GM18873 (cell line): ENCODE results near the gene HOXC11.

ENCODE experiments used
- ATAC-seq: cut with Tn5 transposase; IDR thresholded peaks from one replicate; pipeline ENCODE4 v1.9.1; 2021; ENCODE audit warnings: mild to moderate bottlenecking, moderate library complexity, moderate number of reproducible peaks; ENCODE audit not compliant: unreplicated experiment, low FRiP score

Gene HOXC11

DNA sequence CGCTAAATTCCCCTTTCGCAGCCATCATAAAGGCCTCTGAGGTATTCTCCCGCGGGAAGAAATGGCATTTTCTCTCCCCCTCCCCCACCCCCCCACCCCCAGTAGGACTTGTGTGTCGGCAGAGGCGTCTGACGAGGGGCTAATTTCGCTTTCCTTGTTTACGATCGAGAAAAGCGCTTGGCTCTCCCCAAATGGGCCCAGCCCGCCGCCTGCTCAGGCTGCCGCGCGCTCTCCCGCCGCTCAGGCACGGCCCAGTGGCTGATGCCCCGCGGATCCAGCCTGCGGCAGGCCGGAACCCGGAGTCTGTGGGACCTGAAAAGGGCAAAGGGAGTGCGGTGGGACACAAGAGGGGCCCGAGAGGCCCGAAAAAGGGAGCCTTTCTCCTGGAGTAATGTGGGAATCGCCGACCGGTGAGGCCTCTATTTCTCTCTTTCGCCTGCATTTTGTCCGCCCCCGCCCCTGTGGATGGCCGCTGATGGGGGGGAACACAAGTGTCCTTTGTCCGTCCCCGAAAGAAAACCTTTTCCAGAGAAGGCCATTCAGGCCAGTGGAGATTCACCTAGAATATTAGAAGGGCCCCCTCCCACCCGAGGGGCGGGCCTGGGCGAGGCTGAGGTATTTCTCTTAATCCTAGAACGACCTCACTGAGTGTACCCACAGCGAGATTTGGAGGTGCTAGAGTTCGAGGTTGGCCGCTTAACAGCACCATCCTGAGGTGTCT is 46.3 kb downstream of the HOXC11 start:
- no peak for ATAC-seq

GRCh38 chr12:54019924-54020590 is 47.1 kb downstream of the HOXC11 start:
- no peak for ATAC-seq

DNA sequence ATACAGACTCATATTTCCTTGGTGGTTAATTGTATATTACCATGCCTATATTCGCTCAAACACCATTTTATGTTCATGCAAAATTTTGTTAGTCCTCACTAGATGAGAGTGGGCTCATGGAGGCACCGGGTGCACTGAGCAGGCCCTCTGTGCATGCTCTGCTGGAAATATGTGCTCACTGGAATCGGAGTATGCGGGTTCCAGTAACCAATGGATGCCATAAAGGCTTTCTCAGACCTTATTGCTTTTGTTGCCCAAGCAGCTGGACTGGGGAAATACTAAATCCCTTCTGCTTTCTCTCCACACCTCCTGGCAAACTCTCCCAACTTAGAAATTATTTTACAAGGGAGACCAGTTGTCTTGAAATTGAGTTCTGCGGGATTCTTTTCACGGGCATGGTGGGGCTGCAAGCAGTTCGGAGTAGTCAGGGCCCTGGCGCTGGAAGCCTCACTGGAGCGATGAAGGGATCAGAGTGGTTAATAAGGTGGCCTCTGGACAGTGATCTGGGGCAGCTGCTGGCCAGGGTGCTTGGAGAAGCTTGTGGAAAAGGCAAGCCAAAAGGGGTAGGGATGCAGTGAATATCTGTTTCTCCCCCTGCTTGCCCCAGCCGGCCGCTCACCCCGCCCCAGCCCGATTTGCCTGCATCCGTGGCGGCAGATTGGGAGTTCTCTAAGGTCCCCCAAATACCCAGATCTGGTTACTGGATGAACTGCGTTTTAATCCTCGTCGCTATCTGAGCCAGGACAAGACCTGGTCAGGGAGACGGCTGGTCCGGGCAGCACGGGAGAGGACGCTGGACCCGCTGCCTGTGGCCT is 47.9 kb downstream of the HOXC11 start:
- ATAC-seq, result no peak

- no peak for ATAC-seq
Measured at GRCh38 chr12:54021432-54022013, 48.6 kb downstream of the HOXC11 start.

DNA sequence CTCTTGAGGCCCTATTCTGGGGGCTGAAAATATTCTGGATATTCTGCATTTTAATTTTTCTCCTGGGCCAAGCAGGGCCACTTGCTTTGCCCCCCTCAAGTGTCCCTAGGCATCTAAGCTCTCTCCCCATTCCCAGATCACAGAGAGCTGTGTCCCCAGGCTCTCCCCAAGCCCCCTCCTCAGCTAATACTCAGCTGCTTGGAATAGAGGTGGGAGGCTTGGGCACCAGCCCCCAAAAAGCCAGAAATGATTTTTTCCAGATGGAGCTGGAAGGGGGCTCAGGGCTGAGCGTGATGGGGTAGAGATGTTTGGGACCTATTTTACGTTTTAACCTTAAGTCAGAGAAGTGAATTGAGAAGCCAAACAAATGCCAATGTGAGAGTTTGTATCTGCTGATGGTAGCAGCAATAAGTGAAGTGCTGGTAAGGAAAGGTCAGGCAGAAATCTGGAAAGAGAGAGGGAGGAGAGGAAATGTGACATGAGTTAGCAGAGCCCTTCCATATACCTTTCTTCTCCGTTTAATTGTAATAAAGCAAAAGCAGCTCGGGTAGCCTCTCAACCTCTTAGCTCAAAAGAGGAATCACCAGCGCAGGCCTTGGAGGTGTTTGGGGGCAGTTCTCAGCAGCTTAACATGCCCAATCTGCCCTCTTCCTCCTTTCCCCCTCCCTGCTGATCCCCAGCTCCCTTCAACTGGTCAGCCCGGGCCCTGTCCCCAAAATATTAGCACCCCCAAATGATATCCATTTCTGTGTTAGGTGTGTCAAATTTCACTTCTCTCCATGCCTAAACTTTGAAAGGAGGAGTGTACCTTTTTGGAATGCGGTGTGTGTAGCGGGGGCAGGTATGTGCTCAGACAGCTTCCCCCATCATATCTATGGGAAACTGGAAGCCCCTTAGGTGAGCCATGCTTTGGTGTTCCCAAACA is 50.3 kb downstream of the HOXC11 start:
- ATAC-seq, result no peak

GRCh38 chr12:54024127-54024526 is 51.2 kb downstream of the HOXC11 start:
- no peak for ATAC-seq

GRCh38 chr12:54024581-54025305 is 51.8 kb downstream of the HOXC11 start:
- ATAC-seq, result no peak

GRCh38 chr12:54025499-54026405 is 52.8 kb downstream of the HOXC11 start:
- ATAC-seq, result no peak

GRCh38 chr12:54026640-54027441 is 53.9 kb downstream of the HOXC11 start:
- no peak for ATAC-seq
